IMR-90 (cell line): ENCODE results near the gene TIPARP. TPM values are rescaled to one million over a fixed set of nuclear protein-coding genes. Genes with fewer than 3 reads are reported as not detected.

Experiments
- USF2 ChIP-seq: fragments of 150-350 bp; IDR thresholded peaks from 2 replicates; pipeline ENCODE4 v1.6.1; 2017; ENCODE audit warnings: mild to moderate bottlenecking, antibody characterized with exemption, low read length, low read depth
- polyA plus RNA-seq, 3 experiments: library from polyadenylated mRNA; depleted of rRNA; stranded (reverse); fragments of >200 nt; gene quantifications; 2 replicates each; pipeline ENCODE4 v1.2.3, GENCODE V29; 2012; ENCODE audit warnings: low replicate concordance in 1 of 3
- total RNA-seq: library from RNA; depleted of rRNA; stranded (reverse); fragments of >200 nt; gene quantifications from 2 replicates; pipeline ENCODE4 v1.2.3, GENCODE V29; 2012

Gene TIPARP
- total and polyA plus RNA-seq, 2 of the 4 experiments (the other 2 are of a cell fraction) = 12.6 to 70.8 TPM

- no peak for TF ChIP-seq USF2
These were observed 1.7 kb downstream of the TIPARP start (continued) for GRCh38 chr3:156675830-156676767.
